ENCODE results near the gene NTN3. TPM values are rescaled to one million over a fixed set of nuclear protein-coding genes. Genes with fewer than 3 reads are reported as not detected.
A peak's percentile ranks its signal among the peaks of the same experiment; 100 is the strongest.
"Not testable (repeated sequence)": the region's sequence is repeated elsewhere in the genome, so short reads cannot be mapped to it uniquely, and the experiment has no call there.

Gene NTN3
- total and polyA plus RNA-seq, 2 donors from 2014 or later: 0.28 TPM; not detected in 1

DNA sequence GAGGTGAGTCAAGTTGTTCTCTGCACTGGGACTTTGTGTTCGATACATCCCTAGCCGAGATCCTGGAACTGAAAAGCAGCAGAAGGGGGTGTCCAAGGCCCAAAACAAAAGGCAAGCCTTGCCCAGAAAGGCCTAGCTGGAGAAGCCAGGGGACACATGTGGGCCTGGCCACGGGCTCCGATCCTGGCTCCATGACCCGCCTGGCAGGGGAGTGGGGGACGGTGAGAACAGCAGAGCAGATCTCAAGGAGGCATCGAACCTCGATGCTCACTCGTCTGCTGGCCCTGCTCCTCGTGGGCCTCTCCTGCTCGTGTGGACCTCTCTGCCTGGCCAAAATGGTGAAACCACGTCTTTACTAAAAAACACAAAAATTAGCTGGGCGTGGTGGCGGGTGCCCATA, 33.0 kb upstream of the NTN3 start:
- DNase-seq: peak in 1 of 5 donors; percentile 52
- Histone ChIP-seq H3K9ac (ENCODE audit: low read length in 3 of 3) (no peak overlapping the region), H3K4me1 (ENCODE audit: control insufficient read depth in 2 of 3, insufficient read depth in 2 of 3, low read depth in 1 of 3, low read length in 3 of 3) (no peaks in the 10 kb centered on the region), H3K27ac (ENCODE audit: low read depth in 2 of 2, low read length in 2 of 2) (no peak overlapping the region), H3K4me3 (ENCODE audit: low read length in 3 of 3) (no peak overlapping the region), H3K27me3 (ENCODE audit: control insufficient read depth, insufficient read depth, low read length) (no peaks in the 10 kb centered on the region), H3K9me3 (ENCODE audit: control insufficient read depth in 2 of 3, insufficient read depth in 1 of 3, low read length in 3 of 3) (no peaks in the 10 kb centered on the region), H3K36me3 (ENCODE audit: control insufficient read depth in 2 of 3, insufficient read depth in 3 of 3, low read length in 3 of 3) (peaks cover 0 to 6% (median 3%) of the 10 kb centered on the region in 3 donors)
- no peak for FAIRE-seq
- TF ChIP-seq, protein P1, sequence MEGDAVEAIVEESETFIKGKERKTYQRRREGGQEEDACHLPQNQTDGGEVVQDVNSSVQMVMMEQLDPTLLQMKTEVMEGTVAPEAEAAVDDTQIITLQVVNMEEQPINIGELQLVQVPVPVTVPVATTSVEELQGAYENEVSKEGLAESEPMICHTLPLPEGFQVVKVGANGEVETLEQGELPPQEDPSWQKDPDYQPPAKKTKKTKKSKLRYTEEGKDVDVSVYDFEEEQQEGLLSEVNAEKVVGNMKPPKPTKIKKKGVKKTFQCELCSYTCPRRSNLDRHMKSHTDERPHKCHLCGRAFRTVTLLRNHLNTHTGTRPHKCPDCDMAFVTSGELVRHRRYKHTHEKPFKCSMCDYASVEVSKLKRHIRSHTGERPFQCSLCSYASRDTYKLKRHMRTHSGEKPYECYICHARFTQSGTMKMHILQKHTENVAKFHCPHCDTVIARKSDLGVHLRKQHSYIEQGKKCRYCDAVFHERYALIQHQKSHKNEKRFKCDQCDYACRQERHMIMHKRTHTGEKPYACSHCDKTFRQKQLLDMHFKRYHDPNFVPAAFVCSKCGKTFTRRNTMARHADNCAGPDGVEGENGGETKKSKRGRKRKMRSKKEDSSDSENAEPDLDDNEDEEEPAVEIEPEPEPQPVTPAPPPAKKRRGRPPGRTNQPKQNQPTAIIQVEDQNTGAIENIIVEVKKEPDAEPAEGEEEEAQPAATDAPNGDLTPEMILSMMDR (IDR thresholded peaks at IDR 0.05; ENCODE audit: borderline replicate concordance, extremely low read depth, insufficient read depth): no peak
- intact Hi-C loops (cut with DNase I): no loop called here

DNA sequence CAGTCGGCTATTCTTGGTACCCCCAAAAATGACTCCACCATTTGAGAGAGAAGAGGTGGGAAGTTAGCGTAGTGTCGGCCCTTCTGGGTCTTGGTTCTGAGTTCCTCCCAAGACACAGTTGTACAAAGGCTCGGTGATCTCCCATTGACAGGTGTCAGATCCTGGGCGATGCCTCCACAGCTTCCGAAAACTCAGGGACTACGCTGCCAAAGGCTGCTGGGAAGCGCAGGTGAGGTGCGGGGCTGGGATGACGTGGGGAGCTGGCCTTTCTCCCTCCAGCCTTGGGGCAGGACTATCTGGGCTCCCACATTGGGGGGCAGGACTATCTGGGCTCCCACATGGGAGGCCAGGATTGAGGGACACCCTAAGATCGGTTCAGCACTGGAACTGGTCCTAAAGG, 31.5 kb upstream of the NTN3 start:
- TF ChIP-seq, protein P1 (IDR thresholded peaks at IDR 0.05; ENCODE audit: borderline replicate concordance, extremely low read depth, insufficient read depth): no peak
- Histone ChIP-seq H3K9me3 (ENCODE audit: control insufficient read depth in 2 of 3, insufficient read depth in 1 of 3, low read length in 3 of 3) (no peaks in the 10 kb centered on the region), H3K4me1 (ENCODE audit: control insufficient read depth in 2 of 3, insufficient read depth in 2 of 3, low read depth in 1 of 3, low read length in 3 of 3) (no peaks in the 10 kb centered on the region), H3K4me3 (ENCODE audit: low read length in 3 of 3) (no peak overlapping the region), H3K36me3 (ENCODE audit: control insufficient read depth in 2 of 3, insufficient read depth in 3 of 3, low read length in 3 of 3) (peaks cover 0 to 6% (median 3%) of the 10 kb centered on the region in 3 donors), H3K9ac (ENCODE audit: low read length in 3 of 3) (no peak overlapping the region), H3K27ac (ENCODE audit: low read depth in 2 of 2, low read length in 2 of 2) (no peak overlapping the region), H3K27me3 (ENCODE audit: control insufficient read depth, insufficient read depth, low read length) (no peaks in the 10 kb centered on the region)
- FAIRE-seq (no peak), DNase-seq (peak in 1 of 5 donors; percentile 49)
- intact Hi-C loops (cut with DNase I): no loop called here

DNA sequence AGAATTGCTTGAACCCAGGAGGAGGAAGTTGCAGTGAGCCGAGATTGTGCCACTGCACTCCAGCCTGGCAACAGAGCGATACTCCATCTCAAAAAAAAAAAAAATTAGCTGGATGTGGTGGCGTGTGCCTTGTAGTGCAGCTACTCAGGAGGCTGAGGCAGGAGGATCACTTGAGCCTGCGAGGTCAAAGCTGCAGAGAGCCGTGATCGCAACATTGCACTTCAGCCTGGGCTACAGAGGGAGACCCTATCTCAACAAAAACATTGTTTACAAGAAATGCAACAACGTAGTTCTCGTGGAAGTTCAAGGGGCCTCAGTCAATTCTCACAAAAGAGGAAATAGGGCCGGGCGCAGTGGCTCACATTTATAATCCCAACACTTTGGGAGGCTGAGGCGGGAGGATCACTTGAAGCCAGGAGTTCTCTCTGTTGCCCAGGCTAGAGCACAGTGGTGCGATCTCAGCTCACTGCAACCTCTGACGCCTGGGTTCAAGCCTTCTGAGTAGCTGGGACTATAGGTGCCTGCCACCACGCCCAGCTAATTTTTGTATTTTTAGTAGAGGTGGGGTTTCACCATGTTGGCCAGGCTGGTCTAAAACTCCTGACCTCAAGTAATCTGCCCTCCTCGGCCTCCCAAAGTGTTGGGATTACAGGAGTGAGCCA, 29.8 kb upstream of the NTN3 start:
- H3K27me3 ChIP-seq (ENCODE audit: control insufficient read depth, insufficient read depth, low read length); H3K9ac ChIP-seq (ENCODE audit: low read length in 3 of 3); H3K36me3 ChIP-seq (ENCODE audit: control insufficient read depth in 2 of 3, insufficient read depth in 3 of 3, low read length in 3 of 3); intact Hi-C loops (cut with DNase I); H3K4me3 ChIP-seq (ENCODE audit: low read length in 3 of 3); FAIRE-seq; H3K9me3 ChIP-seq (ENCODE audit: control insufficient read depth in 2 of 3, insufficient read depth in 1 of 3, low read length in 3 of 3); H3K4me1 ChIP-seq (ENCODE audit: control insufficient read depth in 2 of 3, insufficient read depth in 2 of 3, low read depth in 1 of 3, low read length in 3 of 3); H3K27ac ChIP-seq (ENCODE audit: low read depth in 2 of 2, low read length in 2 of 2); DNase-seq: not testable (repeated sequence)

DNA sequence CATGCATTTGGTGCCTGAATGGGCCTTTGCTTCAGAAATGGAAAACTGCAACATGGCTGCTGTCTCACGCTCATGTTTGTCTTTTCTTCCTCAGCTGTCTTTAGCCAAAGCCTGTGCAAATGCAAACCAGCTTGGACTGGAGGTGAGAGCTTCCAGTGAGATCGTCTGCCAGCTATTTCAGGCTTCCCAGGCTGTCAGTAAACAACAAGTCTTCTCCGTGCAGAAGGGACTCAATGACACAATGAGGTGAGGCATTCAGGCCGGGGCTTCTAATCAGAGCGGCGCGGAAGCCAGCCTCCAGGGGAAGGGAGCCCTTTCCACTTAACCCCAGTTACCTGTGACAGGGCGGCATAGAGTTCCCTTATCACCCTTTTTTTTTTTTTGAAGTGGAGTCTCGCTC, 27.5 kb upstream of the NTN3 start:
- H3K27me3 ChIP-seq (ENCODE audit: control insufficient read depth, insufficient read depth, low read length): no peaks in the 10 kb centered on the region
- TF ChIP-seq, protein P1 (IDR thresholded peaks at IDR 0.05; ENCODE audit: borderline replicate concordance, extremely low read depth, insufficient read depth): no peak
- no peak overlapping the region for H3K4me3 ChIP-seq (ENCODE audit: low read length in 3 of 3)
- no peak overlapping the region for H3K27ac ChIP-seq (ENCODE audit: low read depth in 2 of 2, low read length in 2 of 2)
- H3K4me1 ChIP-seq (ENCODE audit: control insufficient read depth in 2 of 3, insufficient read depth in 2 of 3, low read depth in 1 of 3, low read length in 3 of 3): no peaks in the 10 kb centered on the region
- intact Hi-C loops (cut with DNase I): no loop called here
- DNase-seq (peak in 1 of 5 donors; percentile 17), FAIRE-seq (no peak)
- no peaks in the 10 kb centered on the region for H3K9me3 ChIP-seq (ENCODE audit: control insufficient read depth in 2 of 3, insufficient read depth in 1 of 3, low read length in 3 of 3)
- H3K36me3 ChIP-seq (ENCODE audit: control insufficient read depth in 2 of 3, insufficient read depth in 3 of 3, low read length in 3 of 3): peaks cover 2 to 3% (median 3%) of the 10 kb centered on the region in 3 donors
- H3K9ac ChIP-seq (ENCODE audit: low read length in 3 of 3): no peak overlapping the region

Measured in kidney (tissue), 14 donors.